B cell (primary cell): ENCODE data around the gene CFL1. TPM values are rescaled to one million over a fixed set of nuclear protein-coding genes. Genes with fewer than 3 reads are reported as not detected.

ENCODE experiments used
- ATAC-seq: fragments of 200-7000 bp; cut with Tn5 transposase; one replicate; pipeline ENCODE4 v1.10.0; 2021; ENCODE audit warnings: low read depth, mild to moderate bottlenecking, moderate number of reproducible peaks, moderate library complexity
- CTCF ChIA-PET: fragments of 350-600 bp; sonication (Branson Sonifier 250); formaldehyde crosslinking; loops from one replicate; lab custom pipeline; 2021; ENCODE audit warnings: antibody characterized with exemption, inconsistent platforms; lab: Charles Lee
- POLR2A ChIA-PET: fragments of 350-600 bp; sonication (Branson Sonifier 250); formaldehyde crosslinking; loops from one replicate; lab custom pipeline; 2021; ENCODE audit warnings: antibody characterized with exemption; lab: Charles Lee
- DNase-seq: peaks from one replicate; pipeline ENCODE4 v3.0.0; 2013
- H2AFZ ChIP-seq: 2 replicates; pipeline ENCODE4 v1.6.1; 2012; ENCODE audit warnings: mild to moderate bottlenecking, low read depth, low read length; ENCODE audit not compliant: insufficient read depth, poor library complexity, severe bottlenecking
- H3K27ac ChIP-seq, 2 donors: 1 replicate in 1 of 2; 2 replicates in 1 of 2; pipeline ENCODE4 v1.5.1; 2012 to 2013; ENCODE audit warnings: low read length in 2 of 2, mild to moderate bottlenecking in 2 of 2, moderate library complexity in 1 of 2
- H3K27me3 ChIP-seq, 4 experiments: fragments of 200-600 bp in 1 of 4; sonication (generic) in 1 of 4; replicated peaks in 1 of 4; 1 replicate in 2 of 4; 2 replicates in 2 of 4; pipeline versions ENCODE4 v1.6.1 to v1.7.0; 2013 to 2016; ENCODE audit warnings: low read length in 3 of 4, mild to moderate bottlenecking in 2 of 4, mixed read lengths in 1 of 4, moderate library complexity in 1 of 4; ENCODE audit not compliant: insufficient read depth in 4 of 4, control insufficient read depth in 3 of 4; ENCODE audit errors: control extremely low read depth in 1 of 4
- H3K36me3 ChIP-seq, 2 experiments: replicated peaks in 1 of 2; 1 replicate in 1 of 2; 2 replicates in 1 of 2; pipeline versions ENCODE4 v1.6.1 to v1.7.1; 2013; ENCODE audit warnings: low read length in 1 of 2; ENCODE audit not compliant: insufficient read depth in 2 of 2, control insufficient read depth in 1 of 2; ENCODE audit errors: control extremely low read depth in 1 of 2, extremely low read depth in 1 of 2
- H3K4me1 ChIP-seq, 2 donors: fragments of 200-600 bp in 1 of 2; sonication (generic) in 1 of 2; 1 replicate in 1 of 2; 2 replicates in 1 of 2; pipeline versions ENCODE4 v1.5.1 to v1.6.1; 2013 to 2017; ENCODE audit warnings: low read length in 2 of 2; ENCODE audit not compliant: control insufficient read depth in 2 of 2, insufficient read depth in 2 of 2
- H3K4me2 ChIP-seq: replicated peaks from 2 replicates; pipeline ENCODE3; 2012; ENCODE audit warnings: mild to moderate bottlenecking, low read depth, low read length; ENCODE audit not compliant: poor library complexity, severe bottlenecking
- H3K4me3 ChIP-seq, 5 experiments: fragments of 200-600 bp in 1 of 5; sonication (generic) in 1 of 5; 1 replicate in 3 of 5; 2 replicates in 2 of 5; pipeline versions ENCODE4 v1.5.1 to v1.7.0; 2011 to 2016; ENCODE audit warnings: low read length in 4 of 5, mild to moderate bottlenecking in 4 of 5, low read depth in 2 of 5, control low read depth in 1 of 5, moderate library complexity in 1 of 5; ENCODE audit not compliant: insufficient read depth in 1 of 5; ENCODE audit errors: control extremely low read depth in 1 of 5, extremely low read depth in 1 of 5
- H3K79me2 ChIP-seq: fragments of 200-600 bp; sonication (generic); one replicate; pipeline ENCODE4 v1.6.0; 2016; ENCODE audit warnings: low read length; ENCODE audit not compliant: control insufficient read depth, insufficient read depth
- H3K9ac ChIP-seq: fragments of 200-600 bp; sonication (generic); 2 replicates; pipeline ENCODE4 v1.6.1; 2017; ENCODE audit warnings: mild to moderate bottlenecking, low read length, moderate library complexity
- H3K9me3 ChIP-seq, 3 donors: one replicate each; pipeline versions ENCODE4 v1.6.1 to v1.7.1; 2013; ENCODE audit warnings: low read length in 2 of 3; ENCODE audit not compliant: control insufficient read depth in 2 of 3, insufficient read depth in 1 of 3; ENCODE audit errors: control extremely low read depth in 1 of 3
- H4K20me1 ChIP-seq: 2 replicates; pipeline ENCODE4 v1.6.0; 2012; ENCODE audit warnings: mild to moderate bottlenecking, low read length; ENCODE audit not compliant: insufficient read depth, control insufficient read depth, poor library complexity, severe bottlenecking
- H3K27ac Mint-ChIP-seq: one replicate; pipeline ENCODE4 v1.8.0; 2021; ENCODE audit warnings: mixed read lengths
- H3K27me3 Mint-ChIP-seq: one replicate; pipeline ENCODE4 v1.8.0; 2021; ENCODE audit warnings: mixed read lengths
- H3K4me1 Mint-ChIP-seq: one replicate; pipeline ENCODE4 v1.8.0; 2021; ENCODE audit warnings: mixed read lengths
- H3K4me3 Mint-ChIP-seq: one replicate; pipeline ENCODE4 v1.8.0; 2021; ENCODE audit warnings: mixed read lengths
- H3K9me3 Mint-ChIP-seq: one replicate; pipeline ENCODE4 v1.8.0; 2022; ENCODE audit warnings: mixed read lengths; ENCODE audit not compliant: insufficient read depth
- CTCF ChIP-seq: fragments of 200-600 bp; IDR thresholded peaks from one replicate; pipeline ENCODE4 v1.8.0; 2022; ENCODE audit warnings: antibody characterized with exemption, mild to moderate bottlenecking
- EZH2 ChIP-seq: IDR thresholded peaks from 2 replicates; pipeline ENCODE4 v1.6.1; 2012; ENCODE audit warnings: borderline replicate concordance, low read depth, mild to moderate bottlenecking, moderate library complexity, low read length; ENCODE audit not compliant: insufficient read depth, poor library complexity, severe bottlenecking
- WGBS: methylation state at CpG from one replicate; pipeline ENCODE4 v1.1.5; 2013; ENCODE audit warnings: missing lambda C conversion rate; ENCODE audit not compliant: insufficient coverage; 5-methylcytosine and 5-hydroxymethylcytosine counted together
- intact Hi-C: fragments of 100-400 bp; cut with micrococcal nuclease; formaldehyde crosslinking; loops from one replicate; pipeline ENCODE4 v1.10.0; 2022
- polyA plus RNA-seq: library from polyadenylated mRNA; depleted of rRNA; stranded (reverse); fragments of >200 nt; gene quantifications from 2 replicates; pipeline ENCODE4 v1.2.3, GENCODE V29; 2012
- total RNA-seq, 2 donors: library from RNA; stranded (reverse); fragments of 120-200 nt in 1 of 2; gene quantifications; 1 replicate in 1 of 2; 2 replicates in 1 of 2; pipeline versions ENCODE4 v1.2.3 to v1.2.4, GENCODE V29; 2013 to 2022

CFL1 gene
- total and polyA plus RNA-seq, 2 donors (not counting 1 experiment from before 2014, with no cell fraction given): 455 to 990 TPM

DNA sequence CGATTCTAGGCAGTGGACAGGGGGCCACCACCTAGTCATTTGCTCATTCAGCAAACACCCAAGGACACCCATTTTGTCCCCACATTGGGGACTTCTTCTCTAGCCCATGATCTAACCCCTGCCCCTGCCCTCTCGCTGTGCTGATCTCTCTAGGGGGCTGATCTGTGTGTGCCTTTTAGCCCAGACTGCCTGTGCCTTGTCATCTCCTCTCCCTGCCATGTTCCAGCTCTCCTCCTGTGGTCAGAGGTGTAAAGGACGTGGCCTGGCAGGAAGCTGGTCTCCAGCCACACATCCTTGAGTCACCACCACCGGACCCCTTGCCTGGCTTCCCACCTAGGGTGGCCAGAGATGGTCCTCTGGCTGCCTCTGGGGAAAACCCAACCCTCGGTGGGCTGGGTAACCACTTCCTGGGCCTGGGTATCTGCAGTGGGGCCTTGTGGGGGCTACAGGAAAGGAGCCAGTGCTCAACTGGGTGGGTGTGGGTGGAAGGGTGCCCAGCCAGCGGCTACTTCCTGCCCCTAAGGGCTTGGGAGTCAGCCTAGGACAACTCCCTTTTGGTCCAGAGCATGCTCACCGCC is 23.0 kb upstream of the CFL1 start:
- Mint-ChIP-seq H3K9me3 (no peaks in the 10 kb centered on the region), H3K27ac (peak overlapping the region; percentile 50), H3K4me1 (peaks cover 27% of the 10 kb centered on the region), H3K27me3 (no peaks in the 10 kb centered on the region), H3K4me3 (no peak overlapping the region)
- intact Hi-C loops: no loop called here
- POLR2A ChIA-PET: interaction anchor here (0.6 to 1.6 kb wide), 3 partner anchors 20 to 170 kb away, joined by 3 to 12 read pairs (median 3); no protein-coding TSS in a partner anchor
- CTCF ChIA-PET: interaction anchor here (15.5 kb wide), 1 partner anchor 21 kb away, joined by 244 read pairs; the partner anchor contains the start of genes CFL1 and MUS81
- no peaks in the 10 kb centered on the region for H3K9me3 ChIP-seq
- WGBS: 49% methylated on average over 4 of the region's 7 CpGs
- no peak overlapping the region for H3K9ac ChIP-seq
- H3K27ac ChIP-seq: no peak overlapping the region
- peak overlapping the region; percentile 5 for H3K4me2 ChIP-seq
- ATAC-seq: no peak
- no peak overlapping the region for H3K4me3 ChIP-seq
- H3K27me3 ChIP-seq: no peaks in the 10 kb centered on the region
- H3K36me3 ChIP-seq: peaks cover 0 to 26% of the 10 kb centered on the region in 2 experiments
- H3K79me2 ChIP-seq: peaks cover 19% of the 10 kb centered on the region
- H3K4me1 ChIP-seq: peaks cover 10 to 32% of the 10 kb centered on the region in 2 donors
- H2AFZ ChIP-seq: no peak overlapping the region
- DNase-seq: no peak
- no peak for TF ChIP-seq CTCF
- peaks cover 5% of the 10 kb centered on the region for H4K20me1 ChIP-seq

- peaks cover 8 to 29% of the 10 kb centered on the region in 2 donors for H3K4me1 ChIP-seq
- DNase-seq: no peak
- no peak overlapping the region for H2AFZ ChIP-seq
- no peaks in the 10 kb centered on the region for H3K9me3 ChIP-seq
- H4K20me1 ChIP-seq: peaks cover 4% of the 10 kb centered on the region
- peaks cover 24% of the 10 kb centered on the region for H3K4me1 Mint-ChIP-seq
- CTCF ChIA-PET: interaction anchor here (2.8 to 15.5 kb wide), 2 partner anchors 8 to 20 kb away, joined by 15 to 244 read pairs; partner anchors contain the start of genes CFL1, FIBP and MUS81
- H3K27me3 Mint-ChIP-seq: no peaks in the 10 kb centered on the region
- no peaks in the 10 kb centered on the region for H3K9me3 Mint-ChIP-seq
- 67% methylated on average over 7 of the region's 7 CpGs for whole genome bisulfite sequencing
- intact Hi-C loops: no loop called here
- POLR2A ChIA-PET: interaction anchor here (0.9 kb wide), 1 partner anchor 21 kb away, joined by 3 read pairs; no protein-coding TSS in a partner anchor
- H3K27ac Mint-ChIP-seq: no peak overlapping the region
- H3K4me3 Mint-ChIP-seq: no peak overlapping the region
- H3K9ac ChIP-seq: no peak overlapping the region
- peak overlapping the region; percentile 22 for H3K4me2 ChIP-seq
- H3K27me3 ChIP-seq: no peaks in the 10 kb centered on the region
- H3K27ac ChIP-seq: no peak overlapping the region
- no peak overlapping the region for H3K4me3 ChIP-seq
- H3K36me3 ChIP-seq: peaks cover 0 to 18% of the 10 kb centered on the region in 2 experiments
- peaks cover 17% of the 10 kb centered on the region for H3K79me2 ChIP-seq
- TF ChIP-seq CTCF (no peak), EZH2 (no peak)
- no peak for ATAC-seq
Measured at GRCh38 chr11:65880027-65880426, 22.0 kb upstream of the CFL1 start.
